Adrenal gland (tissue), 12 donors: ENCODE data around the gene PTPN7. TPM values are rescaled to one million over a fixed set of nuclear protein-coding genes. Genes with fewer than 3 reads are reported as not detected.
A peak's percentile ranks its signal among the peaks of the same experiment; 100 is the strongest.

ENCODE experiments used
- DNase-seq, 7 donors: peaks; one replicate each; pipeline ENCODE4 v3.0.0-alpha.2; 2019 to 2020
- H3K27ac ChIP-seq, 5 donors: fragments of 200-600 bp; sonication (generic) in 4 of 5; 1 replicate in 3 of 5; 2 replicates in 2 of 5; pipeline versions ENCODE4 v1.5.1 to v1.8.0; 2016 to 2020; ENCODE audit warnings: mild to moderate bottlenecking in 1 of 5
- H3K27me3 ChIP-seq: fragments of 200-600 bp; 2 replicates; pipeline ENCODE4 v1.8.0; 2021
- H3K36me3 ChIP-seq, 2 donors: fragments of 200-600 bp; replicated peaks in 1 of 2; 1 replicate in 1 of 2; 2 replicates in 1 of 2; pipeline versions ENCODE4 v1.5.1 to v1.8.0; 2018 to 2022
- H3K4me1 ChIP-seq, 2 donors: fragments of 200-600 bp; replicated peaks in 1 of 2; 1 replicate in 1 of 2; 2 replicates in 1 of 2; pipeline versions ENCODE4 v1.5.1 to v1.8.0; 2018 to 2021
- H3K4me3 ChIP-seq, 4 donors: fragments of 200-600 bp; sonication (generic) in 3 of 4; one replicate each; pipeline ENCODE4 v1.5.1; 2016 to 2018
- H3K9me3 ChIP-seq, 3 donors: fragments of 200-600 bp; sonication (generic) in 1 of 3; replicated peaks in 1 of 3; 1 replicate in 2 of 3; 2 replicates in 1 of 3; pipeline versions ENCODE4 v1.5.1 to v1.8.0; 2016 to 2021
- CTCF ChIP-seq, 6 experiments: fragments of 450-650 bp in 4 of 6; fragments of 200-600 bp in 2 of 6; sonication (generic) in 1 of 6; IDR thresholded peaks; 1 replicate in 5 of 6; 2 replicates in 1 of 6; pipeline versions ENCODE4 v1.5.1 to v1.8.0; 2016 to 2021; ENCODE audit warnings: antibody characterized with exemption in 6 of 6, mild to moderate bottlenecking in 2 of 6, moderate library complexity in 1 of 6
- POLR2A ChIP-seq, 2 donors: fragments of 450-650 bp; IDR thresholded peaks; one replicate each; pipeline ENCODE4 v1.6.1; 2017; ENCODE audit warnings: antibody characterized with exemption in 2 of 2, mild to moderate bottlenecking in 2 of 2, moderate library complexity in 1 of 2
- WGBS, 4 donors: extraction: QIAGEN DNeasy Blood & Tissue Kit in 2 of 4; methylation state at CpG; one replicate each; pipeline versions ENCODE4 v1.1.5 to v1.1.7; 2013 to 2017; 5-methylcytosine and 5-hydroxymethylcytosine counted together
- intact Hi-C, 2 donors: fragments of 100-400 bp; cut with DNase I; formaldehyde crosslinking; loops; one replicate each; pipeline versions ENCODE4 v1.14.1 to v1.15.0; 2022 to 2023
- polyA plus RNA-seq, 3 donors: library from polyadenylated mRNA; stranded (reverse); fragments of 200-250 nt in 2 of 3; fragments of 350-450 nt in 1 of 3; fragmentation: Illumina TruSeq in 1 of 3; extraction: RNeasy Lipid Tissue Mini Kit (QIAGEN cat#74804) in 1 of 3; gene quantifications; one replicate each; pipeline ENCODE4 v1.2.3, GENCODE V29; 2013 to 2014
- total RNA-seq, 9 donors: library from RNA; depleted of rRNA in 4 of 9; stranded (reverse); fragments of >200 nt in 4 of 9; fragments of 120-200 nt in 1 of 9; fragmentation: NEBNext Ultra II Directional in 1 of 9; extraction: Animal tissue kit (Norgen Biotek cat#: 25700) in 1 of 9; gene quantifications; one replicate each; pipeline versions ENCODE4 v1.1.0 to v1.2.4, GENCODE V29; 2013 to 2023
- donor health status: healthy with polysubstance abuse.
- donor health status: Bipolar disorder and iron deficiency.
- donor health status: DM: yes; HTN: yes; CAD: no.
- donor health status: DM: no; HTN: no; CAD: no.
- donor health status: DM: no; HTN: no; CAD: no.
- donor health status: DM: yes; HTN: yes; CAD: no.

The PTPN7 gene
- total and polyA plus RNA-seq, 12 donors: 2.5 to 45.4 (median 17.1) TPM

DNA sequence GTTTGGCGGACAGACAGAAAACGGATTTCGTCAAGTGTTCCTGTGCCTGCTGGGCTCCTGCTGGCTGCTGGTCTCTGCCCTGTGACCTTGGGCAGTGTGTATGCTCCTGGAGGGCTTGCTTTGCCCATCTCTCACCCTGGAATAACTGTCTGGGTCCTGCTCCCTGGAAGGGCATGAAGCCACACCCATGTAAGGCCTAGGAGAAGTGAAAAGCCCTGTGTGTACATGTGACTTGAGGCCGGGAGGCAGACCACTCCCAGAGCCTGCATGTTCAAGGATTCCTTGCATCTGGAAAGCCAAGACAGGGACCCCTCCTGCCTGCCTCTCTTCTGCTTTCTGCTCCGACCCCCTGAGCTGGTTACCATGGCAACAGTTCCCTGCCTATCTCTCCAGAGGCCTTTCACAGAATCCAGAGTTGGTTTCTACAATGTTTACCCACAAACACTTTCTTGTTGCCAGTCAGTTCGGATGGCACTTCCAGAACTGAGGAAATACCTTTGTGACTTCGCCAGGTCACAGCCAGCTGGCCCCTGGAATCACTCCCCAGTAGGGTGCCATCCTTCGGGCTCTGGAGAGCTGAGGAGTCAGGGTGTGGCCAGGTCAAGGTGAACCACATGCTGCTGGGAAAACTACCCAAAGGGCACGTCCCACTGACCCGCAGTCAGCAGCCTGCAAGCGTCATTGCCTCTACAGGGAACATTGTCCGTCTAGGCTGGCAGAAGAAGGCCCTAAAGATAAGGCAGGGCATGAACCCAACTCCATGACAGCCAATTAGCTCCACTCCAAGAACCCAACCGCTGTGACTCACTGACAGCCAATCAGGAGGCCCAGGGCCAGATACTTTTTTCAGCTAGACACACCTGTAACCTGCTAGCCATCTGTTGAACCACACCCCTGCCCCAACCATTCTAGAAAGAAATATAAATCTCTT, 52.3 kb downstream of the PTPN7 start:
- Histone ChIP-seq H3K4me1 (peaks cover 30 to 31% of the 10 kb centered on the region in 2 donors), H3K36me3 (no peaks in the 10 kb centered on the region), H3K9me3 (no peaks in the 10 kb centered on the region), H3K27me3 (no peaks in the 10 kb centered on the region), H3K4me3 (no peak overlapping the region), H3K27ac (peak overlapping the region; percentile 78 to 95 (median 92))
- intact Hi-C loops: no loop called here
- peak; percentile 83 to 95 (median 91) for DNase-seq
- no peak for TF ChIP-seq CTCF (IDR thresholded peaks at IDR 0.05)
- no peak for TF ChIP-seq POLR2A (IDR thresholded peaks at IDR 0.05)
- 37 to 46% (median 42%) methylated on average over 8 to 13 of the region's 13 CpGs for WGBS, 4 donors

GRCh38 chr1:202107321-202107761, 53.1 kb downstream of the PTPN7 start:
- no peaks in the 10 kb centered on the region for H3K36me3 ChIP-seq
- intact Hi-C loops: no loop called here
- peaks cover 30 to 31% of the 10 kb centered on the region in 2 donors for H3K4me1 ChIP-seq
- peak; percentile 66 to 84 (median 80) for DNase-seq
- no peaks in the 10 kb centered on the region for H3K9me3 ChIP-seq
- H3K4me3 ChIP-seq: no peak overlapping the region
- H3K27me3 ChIP-seq: no peaks in the 10 kb centered on the region
- 35 to 40% (median 38%) methylated on average over 2 to 5 of the region's 5 CpGs; no CpG with 5 or more reads in 1 of the 4 donors for WGBS, 4 donors
- TF ChIP-seq CTCF (IDR thresholded peaks at IDR 0.05): no peak
- peak overlapping the region; percentile 78 to 95 (median 92) for H3K27ac ChIP-seq

- TF ChIP-seq CTCF (IDR thresholded peaks at IDR 0.05) (no peak), POLR2A (IDR thresholded peaks at IDR 0.05) (no peak)
- intact Hi-C loops: no loop called here
- Histone ChIP-seq H3K27me3 (no peaks in the 10 kb centered on the region), H3K36me3 (no peaks in the 10 kb centered on the region), H3K9me3 (no peaks in the 10 kb centered on the region), H3K4me1 (peaks cover 30 to 31% of the 10 kb centered on the region in 2 donors), H3K4me3 (no peak overlapping the region), H3K27ac (peak overlapping the region; percentile 82 to 95 (median 92))
- WGBS, 4 donors: 52 to 65% (median 59%) methylated on average over 9 to 10 of the region's 10 CpGs
- peak; percentile 70 to 85 (median 80) for DNase-seq
Observed at GRCh38 chr1:202106340-202107254, 53.8 kb downstream of the PTPN7 start.
